ENCODE results near the gene RRM1.
"Not testable (repeated sequence)": the region's sequence is repeated elsewhere in the genome, so short reads cannot be mapped to it uniquely, and the experiment has no call there.

RRM1 gene

GRCh38 chr11:4094348-4095291, at the start of gene RRM1:
TSS of gene RRM1 (plus strand) at chr11:4094799. CDS start at chr11:4095013, 214 bp downstream.
- DNase-seq, result peak; percentile 91 to 94

GRCh38 chr11:4044976-4045646, 49.5 kb upstream of the RRM1 start:
- no peak for DNase-seq

GRCh38 chr11:4048340-4048739, 46.3 kb upstream of the RRM1 start:
- DNase-seq, result no peak

- DNase-seq, result no peak
Observed at GRCh38 chr11:4049006-4049405, 45.6 kb upstream of the RRM1 start.

GRCh38 chr11:4050138-4050537, 44.5 kb upstream of the RRM1 start:
- DNase-seq, result no peak

GRCh38 chr11:4053200-4053599, 41.4 kb upstream of the RRM1 start:
- not testable (repeated sequence) for DNase-seq

GRCh38 chr11:4054643-4055042, 40.0 kb upstream of the RRM1 start:
- DNase-seq, result no peak

- DNase-seq, result no peak
Observed at GRCh38 chr11:4059424-4059823, 35.2 kb upstream of the RRM1 start.

- no peak for DNase-seq
Observed at GRCh38 chr11:4060182-4060923, 34.2 kb upstream of the RRM1 start.

GRCh38 chr11:4061700-4062099, 32.9 kb upstream of the RRM1 start:
- no peak for DNase-seq

- no peak for DNase-seq
Observed at GRCh38 chr11:4063348-4063747, 31.3 kb upstream of the RRM1 start.

- no peak for DNase-seq
Observed at GRCh38 chr11:4064278-4064955, 30.2 kb upstream of the RRM1 start.

GRCh38 chr11:4065086-4065485, 29.5 kb upstream of the RRM1 start:
- peak in 1 of 2 donors; percentile 9 for DNase-seq

- DNase-seq, result no peak
Observed at GRCh38 chr11:4065601-4066377, 28.8 kb upstream of the RRM1 start.

- DNase-seq, result no peak
Observed at GRCh38 chr11:4066910-4067309, 27.7 kb upstream of the RRM1 start.

GRCh38 chr11:4068962-4069361, 25.6 kb upstream of the RRM1 start:
- DNase-seq, result no peak

GRCh38 chr11:4071325-4071724, 23.3 kb upstream of the RRM1 start:
- DNase-seq, result no peak

- no peak for DNase-seq
Observed at GRCh38 chr11:4071914-4072313, 22.7 kb upstream of the RRM1 start.

GRCh38 chr11:4072668-4073285, 21.8 kb upstream of the RRM1 start:
- peak; percentile 43 to 61 for DNase-seq

- no peak for DNase-seq
Observed at GRCh38 chr11:4074266-4074665, 20.3 kb upstream of the RRM1 start.

- DNase-seq, result no peak
Observed at GRCh38 chr11:4076774-4077173, 17.8 kb upstream of the RRM1 start.

- DNase-seq, result no peak
Observed at GRCh38 chr11:4083198-4083597, 11.4 kb upstream of the RRM1 start.

All from activated CD4-positive, alpha-beta T cell treated with anti-CD3 and anti-CD28 coated beads for 4 hours (primary cell).